Hepatocyte (in vitro differentiated cells): ENCODE results near the gene PTTG1IP2. TPM values are rescaled to one million over a fixed set of nuclear protein-coding genes. Genes with fewer than 3 reads are reported as not detected.
"Not testable (repeated sequence)": the region's sequence is repeated elsewhere in the genome, so short reads cannot be mapped to it uniquely, and the experiment has no call there.

ENCODE experiments used
- DNase-seq: peaks from one replicate; pipeline ENCODE4 v3.0.0-alpha.2; 2016; ENCODE audit warnings: low spot score
- H2AFZ ChIP-seq: fragments of 200-600 bp; sonication (generic); 2 replicates; pipeline ENCODE4 v1.6.0; 2016; ENCODE audit warnings: antibody characterized with exemption, mild to moderate bottlenecking
- H3K27ac ChIP-seq: fragments of 200-600 bp; sonication (generic); 2 replicates; pipeline ENCODE4 v1.5.1; 2016; ENCODE audit warnings: mild to moderate bottlenecking
- H3K27me3 ChIP-seq: fragments of 200-600 bp; sonication (generic); 2 replicates; pipeline ENCODE4 v1.6.1; 2016
- H3K36me3 ChIP-seq: fragments of 200-600 bp; sonication (generic); replicated peaks from 2 replicates; pipeline ENCODE4 v1.5.1; 2016; ENCODE audit warnings: low read depth; ENCODE audit not compliant: insufficient read depth
- H3K4me1 ChIP-seq: fragments of 200-600 bp; sonication (generic); 2 replicates; pipeline ENCODE4 v1.5.1; 2016; ENCODE audit warnings: mild to moderate bottlenecking, moderate library complexity; ENCODE audit not compliant: insufficient read depth
- H3K4me2 ChIP-seq: fragments of 200-600 bp; sonication (generic); 2 replicates; pipeline ENCODE4 v1.6.0; 2016
- H3K4me3 ChIP-seq: fragments of 200-600 bp; sonication (generic); 2 replicates; pipeline ENCODE4 v1.5.1; 2016; ENCODE audit warnings: mild to moderate bottlenecking
- H3K79me2 ChIP-seq: fragments of 200-600 bp; sonication (generic); 2 replicates; pipeline ENCODE4 v1.6.0; 2017; ENCODE audit warnings: mild to moderate bottlenecking
- H3K9me2 ChIP-seq: fragments of 200-600 bp; sonication (generic); replicated peaks from 2 replicates; pipeline ENCODE4 v1.6.0; 2017; ENCODE audit warnings: mild to moderate bottlenecking; ENCODE audit not compliant: insufficient read depth
- H3K9me3 ChIP-seq: fragments of 200-600 bp; sonication (generic); 2 replicates; pipeline ENCODE4 v1.5.1; 2016; ENCODE audit warnings: low read depth, mild to moderate bottlenecking
- H4K20me1 ChIP-seq: fragments of 200-600 bp; sonication (generic); 2 replicates; pipeline ENCODE4 v1.6.0; 2016; ENCODE audit warnings: mild to moderate bottlenecking; ENCODE audit not compliant: insufficient read depth, poor library complexity, severe bottlenecking
- EZH2 ChIP-seq: fragments of 200-600 bp; sonication (generic); IDR thresholded peaks from 2 replicates; pipeline ENCODE4 v1.6.1; 2016; ENCODE audit warnings: antibody characterized with exemption, mild to moderate bottlenecking, borderline replicate concordance
- EZH2phosphoT487 ChIP-seq: fragments of 200-600 bp; sonication (generic); IDR thresholded peaks from one replicate; pipeline ENCODE4 v1.6.1; 2018; ENCODE audit warnings: antibody characterized with exemption, mild to moderate bottlenecking, low read depth, moderate library complexity; ENCODE audit not compliant: unreplicated experiment, severe bottlenecking
- WGBS: methylation state at CpG from one replicate; pipeline ENCODE4 v1.1.6; 2016; ENCODE audit warnings: low lambda C conversion rate; ENCODE audit errors: missing lambda C conversion rate; 5-methylcytosine and 5-hydroxymethylcytosine counted together
- polyA plus RNA-seq: library from polyadenylated mRNA; unstranded; fragments of >200 nt; fragmentation: Nextera tagmentation; extraction: Ambion mirVana; gene quantifications from 2 replicates; pipeline ENCODE4 v1.2.1, GENCODE V29; 2016
- total RNA-seq: library from RNA; depleted of rRNA; stranded (reverse); fragments of >200 nt; gene quantifications from 2 replicates; pipeline ENCODE4 v1.2.3, GENCODE V29; 2014
- TF ChIP-seq, protein P1 (sequence below): fragments of 200-600 bp; sonication (generic); IDR thresholded peaks from 2 replicates; pipeline ENCODE4 v1.5.1; 2016; ENCODE audit warnings: antibody characterized with exemption, mild to moderate bottlenecking; ENCODE audit not compliant: poor library complexity

Gene PTTG1IP2
- total and polyA plus RNA-seq, 2 experiments from 2014 or later = 0.63 TPM; not detected in 1

DNA sequence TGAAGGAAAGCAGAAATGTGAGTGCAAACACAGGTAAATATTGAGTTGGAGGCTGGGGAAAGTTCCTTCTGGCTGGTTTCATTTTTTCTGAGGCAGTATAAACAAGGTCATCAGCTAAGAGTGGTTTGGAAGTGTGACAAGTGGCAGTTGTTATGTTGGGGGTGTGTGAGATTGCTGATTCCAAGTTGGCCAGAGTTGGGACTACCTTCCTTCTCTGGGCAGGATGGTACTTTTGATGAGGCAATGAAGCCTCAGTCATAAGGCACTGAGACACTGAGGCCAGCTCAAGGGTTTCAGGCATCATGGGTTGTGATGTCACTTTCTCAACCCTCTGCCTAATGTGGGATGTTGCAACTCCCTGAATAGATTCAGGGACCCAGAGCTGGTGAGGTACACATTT, 8.2 kb upstream of the PTTG1IP2 start:
- no peak overlapping the region for H2AFZ ChIP-seq
- DNase-seq = no peak
- H3K36me3 ChIP-seq = no peaks in the 10 kb centered on the region
- no peaks in the 10 kb centered on the region for H3K9me3 ChIP-seq
- H3K27ac ChIP-seq = no peak overlapping the region
- no peak overlapping the region for H3K4me3 ChIP-seq
- H4K20me1 ChIP-seq = no peaks in the 10 kb centered on the region
- H3K79me2 ChIP-seq = no peaks in the 10 kb centered on the region
- no peak overlapping the region for H3K4me2 ChIP-seq
- H3K27me3 ChIP-seq = no peaks in the 10 kb centered on the region
- no peaks in the 10 kb centered on the region for H3K4me1 ChIP-seq
- H3K9me2 ChIP-seq = no peaks in the 10 kb centered on the region
- TF ChIP-seq, protein P1, sequence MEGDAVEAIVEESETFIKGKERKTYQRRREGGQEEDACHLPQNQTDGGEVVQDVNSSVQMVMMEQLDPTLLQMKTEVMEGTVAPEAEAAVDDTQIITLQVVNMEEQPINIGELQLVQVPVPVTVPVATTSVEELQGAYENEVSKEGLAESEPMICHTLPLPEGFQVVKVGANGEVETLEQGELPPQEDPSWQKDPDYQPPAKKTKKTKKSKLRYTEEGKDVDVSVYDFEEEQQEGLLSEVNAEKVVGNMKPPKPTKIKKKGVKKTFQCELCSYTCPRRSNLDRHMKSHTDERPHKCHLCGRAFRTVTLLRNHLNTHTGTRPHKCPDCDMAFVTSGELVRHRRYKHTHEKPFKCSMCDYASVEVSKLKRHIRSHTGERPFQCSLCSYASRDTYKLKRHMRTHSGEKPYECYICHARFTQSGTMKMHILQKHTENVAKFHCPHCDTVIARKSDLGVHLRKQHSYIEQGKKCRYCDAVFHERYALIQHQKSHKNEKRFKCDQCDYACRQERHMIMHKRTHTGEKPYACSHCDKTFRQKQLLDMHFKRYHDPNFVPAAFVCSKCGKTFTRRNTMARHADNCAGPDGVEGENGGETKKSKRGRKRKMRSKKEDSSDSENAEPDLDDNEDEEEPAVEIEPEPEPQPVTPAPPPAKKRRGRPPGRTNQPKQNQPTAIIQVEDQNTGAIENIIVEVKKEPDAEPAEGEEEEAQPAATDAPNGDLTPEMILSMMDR = no peak
- no peak for TF ChIP-seq EZH2phosphoT487
- TF ChIP-seq EZH2 = no peak

DNA sequence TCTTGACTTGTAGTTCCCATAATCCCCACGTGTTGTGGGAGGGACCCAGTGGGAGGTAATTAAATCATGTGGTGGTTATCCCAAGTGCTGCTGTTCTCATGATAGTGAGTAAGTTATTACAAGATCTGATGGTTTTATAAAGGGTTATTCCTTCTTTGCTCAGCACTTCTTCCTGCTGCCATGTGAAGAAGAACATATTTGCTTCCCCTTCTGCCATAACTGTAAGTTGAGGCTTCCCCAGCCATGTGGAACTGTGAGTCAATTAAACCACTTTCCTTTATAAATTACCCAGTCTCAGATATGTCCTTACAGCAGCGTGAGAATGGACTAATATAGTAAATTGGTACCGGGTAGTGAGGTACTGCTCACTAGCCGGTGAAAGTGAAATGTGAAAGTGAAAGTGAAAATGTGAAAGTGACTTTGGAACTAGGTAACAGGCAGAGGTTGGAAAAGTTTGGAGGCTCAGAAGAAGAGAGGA, 6.2 kb upstream of the PTTG1IP2 start:
- not testable (repeated sequence) for H3K79me2 ChIP-seq, H2AFZ ChIP-seq, H3K36me3 ChIP-seq, H3K9me2 ChIP-seq, H3K4me1 ChIP-seq, H3K27me3 ChIP-seq, H3K27ac ChIP-seq, H3K4me3 ChIP-seq, H3K9me3 ChIP-seq, H4K20me1 ChIP-seq, DNase-seq
- peak overlapping the region; percentile 45 for H3K4me2 ChIP-seq
- 86% methylated on average over 4 of the region's 4 CpGs for WGBS

DNA sequence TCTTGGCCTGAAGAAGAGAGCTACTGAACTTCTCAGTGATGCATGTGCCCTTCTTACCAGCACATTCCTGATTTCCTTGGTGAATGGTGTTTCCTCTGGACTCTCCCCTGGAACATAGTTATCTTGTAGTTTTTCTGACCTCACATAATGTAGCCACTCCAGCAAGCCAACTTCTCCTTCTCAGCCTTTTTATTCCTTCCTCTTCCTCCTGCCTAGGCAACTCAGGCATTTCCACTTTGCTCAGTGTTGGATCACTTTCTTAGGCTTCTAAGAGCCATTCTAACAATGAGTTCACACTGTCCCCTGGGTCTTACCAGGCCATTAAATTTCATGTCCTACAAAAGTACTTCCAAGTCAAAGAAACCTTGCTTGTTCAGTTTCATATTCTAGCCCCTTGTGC, 3.6 kb upstream of the PTTG1IP2 start:
- TF ChIP-seq EZH2phosphoT487 = no peak
- TF ChIP-seq, protein P1 = no peak
- no peak for TF ChIP-seq EZH2
- no peak overlapping the region for H3K4me2 ChIP-seq

DNA sequence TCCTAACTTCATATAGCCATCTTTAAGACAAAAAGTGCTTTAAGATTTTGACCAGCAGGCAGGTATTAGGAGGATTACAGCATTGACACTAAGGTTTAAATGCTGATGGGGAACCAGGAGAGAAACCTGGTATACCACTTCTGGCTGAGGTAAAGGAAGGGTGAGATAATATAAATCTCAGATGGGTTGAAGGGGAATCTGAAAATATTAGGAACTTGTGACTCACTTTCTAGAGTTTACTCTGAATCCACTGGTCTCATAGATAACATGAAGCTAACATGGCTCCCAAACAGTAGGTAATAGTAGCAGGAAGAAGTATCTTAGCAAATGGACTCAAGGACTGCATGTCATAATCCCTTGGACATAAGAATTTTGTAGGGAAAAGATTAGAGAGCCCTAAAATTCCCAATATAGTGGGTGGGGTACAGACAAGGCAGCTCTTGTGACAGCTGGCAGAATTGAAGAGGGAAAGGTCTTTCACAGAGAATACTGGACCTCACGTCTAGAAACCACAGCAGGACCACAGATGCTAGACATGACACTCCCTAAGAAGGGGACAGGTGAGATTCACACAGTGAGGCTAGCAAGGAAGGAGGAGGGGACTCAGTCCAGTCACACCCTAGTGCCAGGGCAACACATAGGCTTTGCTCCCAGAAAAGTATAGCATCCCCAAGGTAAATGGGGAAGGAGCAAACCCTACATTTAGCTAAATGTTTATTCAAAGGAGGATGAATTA, 3.5 kb downstream of the PTTG1IP2 start:
- H3K79me2 ChIP-seq = no peaks in the 10 kb centered on the region
- H3K9me2 ChIP-seq = no peaks in the 10 kb centered on the region
- DNase-seq = no peak
- H3K27ac ChIP-seq = peak overlapping the region; percentile 0
- H3K27me3 ChIP-seq = no peaks in the 10 kb centered on the region
- WGBS = 77% methylated on average over 1 of the region's 1 CpG
- no peaks in the 10 kb centered on the region for H3K9me3 ChIP-seq
- H2AFZ ChIP-seq = no peak overlapping the region
- no peak for TF ChIP-seq EZH2phosphoT487
- no peaks in the 10 kb centered on the region for H3K36me3 ChIP-seq
- H3K4me2 ChIP-seq = no peak overlapping the region
- no peaks in the 10 kb centered on the region for H4K20me1 ChIP-seq
- H3K4me3 ChIP-seq = no peak overlapping the region
- no peaks in the 10 kb centered on the region for H3K4me1 ChIP-seq

More for the DNA sequence above, 3.6 kb upstream of the PTTG1IP2 start:
- no peak overlapping the region for H3K27ac ChIP-seq
- H3K4me3 ChIP-seq = no peak overlapping the region
- H2AFZ ChIP-seq = no peak overlapping the region
- H3K36me3 ChIP-seq = no peaks in the 10 kb centered on the region
- H3K9me3 ChIP-seq = no peaks in the 10 kb centered on the region
- DNase-seq = no peak
- H4K20me1 ChIP-seq = no peaks in the 10 kb centered on the region
- H3K79me2 ChIP-seq = no peaks in the 10 kb centered on the region
- no peaks in the 10 kb centered on the region for H3K4me1 ChIP-seq
- H3K9me2 ChIP-seq = no peaks in the 10 kb centered on the region
- no peaks in the 10 kb centered on the region for H3K27me3 ChIP-seq
